Erythroblast (primary cell): ENCODE measurements around the gene VCPKMT.

Source experiments
- GATA1 ChIP-seq: IDR thresholded peaks from 2 replicates; pipeline ENCODE4 v1.6.1; 2011; ENCODE audit warnings: low read depth, mild to moderate bottlenecking, control low read depth, low read length, moderate library complexity
- POLR2A ChIP-seq: IDR thresholded peaks from 2 replicates; pipeline ENCODE4 v1.6.1; 2011; ENCODE audit warnings: mild to moderate bottlenecking, low read length

- TF ChIP-seq POLR2A (no peak), GATA1 (no peak)
Measured at GRCh38 chr14:50089208-50089607, 27.2 kb downstream of the VCPKMT start.
